NCI-H446 treated with DMSO at 0.1 percent for 48 hours (cell line): ENCODE data around the gene TMEM178A.
A peak's percentile ranks its signal among the peaks of the same experiment; 100 is the strongest.

ENCODE experiments used
- DNase-seq: peaks from one replicate; lab custom pipeline; 2025; lab: John Stamatoyannopoulos, UW

TMEM178A gene

GRCh38 chr2:39679805-39680204 is 14.1 kb downstream of the TMEM178A start:
- no peak for DNase-seq

- DNase-seq: no peak
Observed at GRCh38 chr2:39682066-39682692, 16.5 kb downstream of the TMEM178A start.

DNA sequence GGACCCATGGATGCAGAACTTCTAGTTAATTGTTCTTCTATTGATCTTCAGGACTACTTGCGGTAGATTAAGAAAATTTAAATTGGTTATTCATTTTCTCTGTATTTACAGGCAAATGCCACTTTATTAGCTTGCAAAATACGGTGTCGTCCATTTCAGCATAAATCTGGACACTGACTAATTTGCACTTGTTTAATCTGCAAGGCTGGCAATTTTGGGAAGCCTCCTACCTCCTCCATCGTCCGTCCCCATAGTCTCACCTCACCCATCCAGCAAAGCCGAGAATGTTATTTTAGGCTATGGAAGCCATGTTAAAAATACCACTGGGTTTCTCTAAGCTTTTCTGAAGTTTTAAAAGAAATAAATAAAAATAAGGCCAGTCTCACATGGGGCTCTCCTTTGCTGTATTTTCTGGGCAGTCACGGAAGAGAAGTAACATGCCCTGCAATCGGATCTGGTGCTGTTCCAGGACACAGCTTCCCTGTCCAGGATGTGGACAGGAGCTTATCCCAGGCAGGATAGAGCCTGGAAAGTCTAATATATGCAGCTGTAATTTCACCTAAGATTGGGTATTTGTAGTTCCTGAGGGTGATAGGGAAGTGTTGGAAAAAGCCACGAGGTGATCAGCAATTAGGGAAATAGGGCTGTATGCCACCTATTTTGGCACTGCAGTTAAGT is 17.4 kb downstream of the TMEM178A start:
- no peak for DNase-seq

GRCh38 chr2:39684464-39684863 is 18.7 kb downstream of the TMEM178A start:
- no peak for DNase-seq

DNA sequence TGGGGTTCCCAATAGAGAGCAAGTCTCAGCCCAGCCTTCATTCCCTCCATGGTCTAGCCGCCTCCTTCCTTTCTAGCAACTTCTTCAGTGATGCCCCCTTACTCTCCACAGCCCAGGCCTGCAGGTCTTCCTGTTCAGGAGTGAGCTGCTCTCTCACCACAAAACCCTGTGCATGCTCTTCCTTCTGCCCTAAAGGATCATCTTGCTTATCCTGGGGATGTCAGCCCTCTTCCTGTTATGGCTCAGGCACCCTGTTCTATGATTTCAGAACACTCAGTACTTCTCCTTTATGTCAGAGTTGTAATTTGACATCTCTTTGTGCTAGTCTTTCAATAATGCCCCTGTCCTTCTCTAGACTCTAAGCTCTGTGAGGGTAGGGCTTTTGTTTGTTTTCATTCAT is 19.4 kb downstream of the TMEM178A start:
- no peak for DNase-seq

GRCh38 chr2:39686456-39686855 is 20.7 kb downstream of the TMEM178A start:
- no peak for DNase-seq

GRCh38 chr2:39688181-39688580 is 22.5 kb downstream of the TMEM178A start:
- no peak for DNase-seq

DNA sequence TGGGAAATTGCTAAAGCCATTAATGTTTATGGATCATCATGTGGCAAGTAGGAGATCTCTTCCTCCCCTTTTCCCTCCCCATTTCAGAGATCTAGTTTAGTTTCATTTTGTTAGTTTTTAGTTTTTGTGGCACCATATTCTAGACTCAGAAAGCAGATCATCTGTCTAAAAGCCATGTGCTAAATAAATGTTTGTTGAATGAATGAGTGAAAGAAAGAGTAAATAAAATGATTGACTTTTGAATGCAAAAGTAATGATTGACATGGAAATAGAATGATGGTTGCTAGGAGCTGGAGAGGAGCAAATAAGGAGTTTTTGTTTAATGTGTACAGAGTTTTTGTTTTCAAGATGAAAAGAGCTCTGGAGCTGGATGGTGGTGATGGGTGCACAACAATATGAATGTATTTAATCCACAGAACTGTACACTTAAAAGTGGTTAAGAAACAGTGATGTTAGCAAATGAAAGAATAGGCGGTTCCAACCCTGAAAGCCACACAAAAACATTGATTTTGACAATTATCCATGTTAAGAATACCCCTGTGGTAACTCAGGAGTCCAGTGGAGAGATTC is 23.6 kb downstream of the TMEM178A start:
- DNase-seq: no peak

DNA sequence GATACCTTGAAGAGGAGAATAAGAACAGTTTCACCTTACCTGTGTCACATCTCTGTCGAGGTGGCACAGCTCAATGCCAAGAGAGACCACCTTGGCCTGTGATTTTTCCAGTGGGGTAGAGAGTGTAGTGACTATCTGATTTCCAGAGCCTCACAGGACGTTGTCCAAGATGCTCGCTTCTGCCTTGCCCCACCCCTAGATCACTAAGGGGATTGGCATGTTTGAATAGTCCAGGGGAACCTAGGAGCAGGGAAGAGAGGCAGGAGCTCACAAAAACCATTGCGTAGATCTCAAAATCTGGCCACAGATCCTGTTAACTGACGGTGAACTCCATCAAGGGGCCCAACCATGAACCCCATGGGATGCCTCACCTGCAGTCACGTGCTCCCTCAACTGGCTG is 24.2 kb downstream of the TMEM178A start:
- DNase-seq: no peak

DNA sequence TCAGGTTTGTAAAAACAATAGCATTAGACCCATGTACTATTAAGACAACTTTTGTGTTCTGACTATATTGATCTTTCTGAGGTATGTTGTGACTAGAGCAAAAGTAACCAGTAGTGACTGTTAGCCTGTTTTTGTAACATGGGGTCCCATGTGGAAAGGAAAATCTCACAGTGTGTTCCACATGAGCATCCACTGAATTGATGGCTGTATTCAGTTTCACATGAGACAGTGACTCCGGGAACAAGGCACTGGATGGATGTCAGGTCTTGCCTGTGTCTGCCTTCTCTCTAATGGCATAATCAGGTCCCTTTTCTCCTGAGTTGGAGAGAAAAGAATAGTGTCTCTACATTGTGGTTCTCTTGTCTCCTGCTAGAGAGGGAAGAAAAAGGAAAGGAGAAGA is 27.5 kb downstream of the TMEM178A start:
- no peak for DNase-seq

- DNase-seq: peak; percentile 88
Observed at GRCh38 chr2:39696101-39696553, 30.4 kb downstream of the TMEM178A start.

DNA sequence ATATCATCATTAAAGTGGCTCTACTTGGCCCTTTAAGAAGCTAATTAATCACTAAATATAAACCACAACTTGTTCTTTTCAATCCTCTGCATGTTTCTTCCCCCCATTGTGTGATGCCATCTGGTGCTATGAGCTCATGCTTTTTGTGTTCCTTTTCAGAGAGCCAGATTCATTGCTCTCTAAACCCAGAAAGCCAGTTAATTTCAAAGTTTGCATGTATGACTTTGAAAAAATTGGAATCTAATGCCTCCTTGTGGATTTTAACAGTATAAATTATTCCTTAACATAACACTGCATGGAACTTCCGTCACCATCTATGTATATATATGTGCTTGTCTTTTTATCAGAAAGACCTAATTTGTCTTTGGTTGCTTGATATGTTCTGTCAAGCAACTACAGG is 31.1 kb downstream of the TMEM178A start:
- DNase-seq: peak; percentile 97

DNA sequence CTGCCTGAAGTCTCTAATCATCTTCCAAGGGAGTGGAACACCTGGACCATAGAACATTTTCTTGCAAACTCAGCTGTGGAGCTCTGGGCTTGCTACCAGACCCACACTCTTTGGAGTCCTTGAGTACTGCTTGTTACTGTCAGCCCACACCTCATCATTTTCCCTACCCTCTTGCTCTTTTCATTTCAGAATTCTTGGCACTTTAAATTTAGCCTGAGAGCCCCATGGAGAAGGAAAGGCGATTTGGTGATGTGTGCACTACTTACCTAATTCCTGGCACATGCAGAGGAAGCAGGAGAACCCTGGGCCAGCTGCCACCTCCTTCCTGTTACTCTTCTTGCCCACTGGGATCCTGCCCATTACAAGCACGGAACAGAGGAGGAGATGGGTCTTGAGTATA is 31.7 kb downstream of the TMEM178A start:
- DNase-seq: peak; percentile 85

DNA sequence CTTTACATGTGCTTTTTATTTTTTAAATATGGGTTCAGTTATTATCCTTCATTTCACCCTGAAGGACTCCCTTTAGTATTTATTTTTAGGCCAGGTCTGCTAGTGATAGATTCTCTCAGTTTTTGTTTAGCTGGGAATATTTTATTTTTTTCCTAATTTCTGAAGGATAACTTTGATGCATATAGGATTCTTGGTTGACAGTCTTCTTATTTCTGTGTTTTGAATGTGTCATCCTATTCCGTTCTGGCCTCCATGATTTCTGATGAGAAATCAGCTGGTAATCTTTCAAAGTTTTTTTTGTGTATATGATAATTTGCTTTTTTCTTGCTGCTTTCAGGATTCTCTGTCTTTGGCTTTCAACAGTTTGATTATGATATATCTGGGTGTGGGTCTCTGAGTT is 35.4 kb downstream of the TMEM178A start:
- no peak for DNase-seq

GRCh38 chr2:39703181-39703872 is 37.6 kb downstream of the TMEM178A start:
- no peak for DNase-seq

- DNase-seq: no peak
Observed at GRCh38 chr2:39704540-39704939, 38.8 kb downstream of the TMEM178A start.

- no peak for DNase-seq
Observed at GRCh38 chr2:39705638-39706037, 39.9 kb downstream of the TMEM178A start.

- DNase-seq: no peak
Observed at GRCh38 chr2:39706312-39706711, 40.6 kb downstream of the TMEM178A start.

- DNase-seq: no peak
Observed at GRCh38 chr2:39706945-39707344, 41.2 kb downstream of the TMEM178A start.

DNA sequence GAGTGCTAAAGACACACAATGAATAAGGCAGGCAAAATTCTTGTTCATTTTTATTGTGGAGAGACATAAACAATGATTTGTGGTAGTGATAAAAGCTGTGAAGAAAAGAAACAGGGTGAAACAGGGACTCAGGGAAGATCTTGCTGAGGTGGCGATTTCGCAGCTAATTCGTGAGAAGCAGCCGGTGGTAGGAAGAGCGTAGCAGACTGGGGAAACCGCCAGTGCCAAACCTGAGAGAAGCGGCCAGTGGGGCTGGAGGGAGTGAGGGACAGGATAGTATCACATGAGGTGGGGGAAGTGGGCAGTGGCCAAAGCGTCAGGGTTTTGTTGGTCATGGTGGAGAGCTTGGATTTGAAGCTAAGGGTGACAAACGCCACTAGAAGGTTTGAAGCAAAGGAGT is 42.3 kb downstream of the TMEM178A start:
- no peak for DNase-seq

GRCh38 chr2:39710807-39711206 is 45.1 kb downstream of the TMEM178A start:
- no peak for DNase-seq

GRCh38 chr2:39712953-39713352 is 47.2 kb downstream of the TMEM178A start:
- DNase-seq: no peak

GRCh38 chr2:39715095-39715494 is 49.4 kb downstream of the TMEM178A start:
- DNase-seq: no peak
